ENCODE measurements around the gene ANO6. TPM values are rescaled to one million over a fixed set of nuclear protein-coding genes. Genes with fewer than 3 reads are reported as not detected.
"Not testable (repeated sequence)": the region's sequence is repeated elsewhere in the genome, so short reads cannot be mapped to it uniquely, and the experiment has no call there.

The ANO6 gene
- total RNA-seq, 1 donor from 2014 or later, result 48.6 TPM

DNA sequence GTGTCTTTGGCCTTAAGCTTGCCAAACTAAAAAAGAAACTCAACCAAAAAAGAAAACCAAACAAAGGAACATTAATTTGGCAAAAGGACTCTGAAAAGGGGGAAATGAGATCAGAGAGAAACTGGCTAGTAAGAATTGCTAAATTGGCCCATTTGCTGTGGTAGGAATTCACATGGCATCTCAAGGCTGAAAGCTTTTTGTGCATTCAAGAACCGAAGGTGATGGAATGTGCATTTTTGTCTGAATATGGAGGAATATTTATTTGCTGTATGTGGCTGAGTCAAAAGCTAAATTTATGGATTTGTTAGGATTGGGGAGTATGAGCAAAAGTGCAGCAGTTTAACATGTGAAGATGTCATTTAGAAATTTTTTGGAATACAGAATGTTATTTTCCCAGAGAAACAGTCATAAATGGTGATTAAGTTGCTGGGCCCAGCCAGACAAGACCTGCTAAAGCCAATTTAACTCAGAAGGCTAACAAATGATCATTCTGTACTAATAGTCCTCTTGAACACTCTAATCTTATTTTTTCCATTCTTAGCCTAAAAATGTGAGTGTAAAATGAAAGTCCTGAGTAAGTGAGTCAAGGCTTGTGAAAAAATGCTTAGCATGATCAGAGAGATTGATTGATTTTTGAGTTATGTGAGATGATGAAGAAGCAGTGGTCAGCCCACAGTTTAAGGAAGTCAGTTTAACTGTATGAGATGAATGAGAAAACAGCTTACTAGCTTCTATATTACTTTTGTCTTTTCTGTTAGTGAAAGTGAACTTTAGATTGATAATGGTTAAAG, 94.1 kb downstream of the ANO6 start:
- DNase-seq (ENCODE audit: low read depth in 2 of 2), result peak in 1 of 2 donors; percentile 39

DNA sequence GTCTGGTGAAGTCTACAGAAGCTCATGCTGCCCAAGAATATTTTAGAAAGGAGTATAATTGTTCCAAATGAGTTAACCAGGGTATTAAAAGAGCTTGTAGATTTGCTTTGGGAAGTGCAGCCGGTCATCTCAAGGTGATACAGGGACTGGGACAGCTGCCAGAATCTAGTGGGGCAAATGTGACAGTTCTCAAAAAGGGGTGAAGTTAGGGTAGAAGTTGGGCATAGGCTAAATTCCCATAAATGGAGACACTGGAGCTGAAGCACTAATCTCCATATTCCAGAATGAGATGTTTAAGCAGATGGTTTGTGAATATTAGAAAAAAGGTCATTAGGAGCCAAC, 94.7 kb downstream of the ANO6 start:
- no peak for DNase-seq (ENCODE audit: low read depth in 2 of 2)

DNA sequence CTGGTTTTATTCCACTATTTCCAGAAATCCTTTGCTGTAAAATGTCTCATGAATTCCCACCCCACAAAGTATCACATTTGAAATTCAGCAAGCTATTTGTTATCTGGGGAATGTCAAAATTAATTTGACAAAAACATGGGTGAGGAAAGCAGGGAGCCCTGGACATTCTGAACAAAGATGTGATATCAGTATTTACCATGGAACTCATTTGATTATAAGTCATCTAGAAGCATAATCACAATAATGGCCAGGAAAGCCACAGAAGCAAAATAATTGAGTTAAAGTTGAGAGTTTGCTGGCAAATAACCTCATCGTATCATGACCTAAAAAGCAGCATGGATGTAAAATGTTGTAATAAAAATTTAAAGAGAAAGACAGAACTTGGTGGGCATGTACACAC, 96.1 kb downstream of the ANO6 start:
- no peak for DNase-seq (ENCODE audit: low read depth in 2 of 2)

DNA sequence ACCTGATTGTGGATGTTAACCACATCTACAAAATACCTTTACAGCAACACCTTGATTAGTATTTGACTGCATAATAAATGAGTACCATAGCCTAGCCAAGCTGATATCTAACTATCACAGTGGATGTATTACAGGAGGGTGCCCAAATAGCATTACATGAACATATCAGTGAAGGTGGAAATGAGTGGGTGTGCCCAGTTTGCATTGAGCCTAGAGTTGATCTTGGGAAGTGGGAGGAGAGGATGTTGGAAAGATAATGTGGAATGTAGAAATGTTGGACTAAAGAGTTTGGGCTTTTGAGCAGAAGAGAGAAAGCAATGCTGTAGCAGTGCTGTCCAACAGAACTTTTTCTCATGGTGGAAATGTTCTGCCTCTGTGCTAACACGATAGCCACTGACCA, 98.9 kb downstream of the ANO6 start:
- no peak for DNase-seq (ENCODE audit: low read depth in 2 of 2)

- DNase-seq (ENCODE audit: low read depth in 2 of 2), result no peak
These were observed 99.6 kb downstream of the ANO6 start for GRCh38 chr12:45315462-45315861.

GRCh38 chr12:45317261-45317660, 101.4 kb downstream of the ANO6 start:
- DNase-seq (ENCODE audit: low read depth in 2 of 2), result not testable (repeated sequence)

DNA sequence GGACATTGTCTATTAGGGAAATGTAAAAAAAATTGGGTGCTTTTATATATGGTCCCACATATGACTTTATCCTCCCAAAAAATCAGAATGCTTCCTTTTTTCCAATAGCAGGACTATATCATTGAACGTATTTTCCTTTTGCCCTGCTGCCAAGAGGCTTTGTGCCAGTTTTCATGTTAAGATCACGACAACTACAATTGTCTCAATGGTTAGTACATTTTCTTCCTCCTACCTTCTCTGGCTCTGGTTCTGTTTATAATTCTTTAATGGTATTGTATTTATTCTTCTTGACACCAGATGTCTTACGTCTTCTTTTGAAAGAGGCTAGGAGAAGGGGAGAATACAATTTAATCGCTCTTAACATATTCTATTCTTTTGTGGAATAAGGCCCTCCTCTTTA, 106.9 kb downstream of the ANO6 start:
- DNase-seq (ENCODE audit: low read depth in 2 of 2), result no peak

GRCh38 chr12:45324391-45324790, 108.5 kb downstream of the ANO6 start:
- no peak for DNase-seq (ENCODE audit: low read depth in 2 of 2)

- no peak for DNase-seq (ENCODE audit: low read depth in 2 of 2)
These were observed 110.6 kb downstream of the ANO6 start for GRCh38 chr12:45326358-45326975.

DNA sequence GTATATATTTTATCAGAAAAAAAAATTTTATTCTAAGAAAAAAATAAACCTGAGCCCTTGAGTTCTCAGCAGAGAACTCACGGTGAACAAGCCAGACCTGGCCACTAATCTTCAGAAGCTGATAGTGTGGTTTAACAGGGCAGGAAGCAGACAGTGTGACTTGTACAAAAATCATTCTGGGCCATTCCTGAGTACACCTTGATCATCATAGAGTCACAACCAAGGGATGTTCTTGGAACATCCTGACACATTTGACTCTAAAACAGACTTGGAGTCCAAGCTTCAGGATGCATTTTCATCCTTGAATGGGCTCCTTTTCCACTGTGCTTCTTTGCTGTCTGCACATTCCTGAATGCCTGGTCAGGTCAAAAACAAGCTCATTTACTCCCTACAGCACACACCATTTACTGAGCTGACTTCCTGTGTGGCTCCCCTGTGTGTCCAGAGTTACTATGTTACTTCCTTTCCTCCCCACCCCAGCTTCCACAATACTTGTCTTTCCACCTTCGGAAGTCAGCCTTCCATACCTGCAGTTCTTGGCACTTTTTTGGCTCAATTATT, 112.0 kb downstream of the ANO6 start:
- DNase-seq (ENCODE audit: low read depth in 2 of 2), result peak; percentile 16 to 30

DNA sequence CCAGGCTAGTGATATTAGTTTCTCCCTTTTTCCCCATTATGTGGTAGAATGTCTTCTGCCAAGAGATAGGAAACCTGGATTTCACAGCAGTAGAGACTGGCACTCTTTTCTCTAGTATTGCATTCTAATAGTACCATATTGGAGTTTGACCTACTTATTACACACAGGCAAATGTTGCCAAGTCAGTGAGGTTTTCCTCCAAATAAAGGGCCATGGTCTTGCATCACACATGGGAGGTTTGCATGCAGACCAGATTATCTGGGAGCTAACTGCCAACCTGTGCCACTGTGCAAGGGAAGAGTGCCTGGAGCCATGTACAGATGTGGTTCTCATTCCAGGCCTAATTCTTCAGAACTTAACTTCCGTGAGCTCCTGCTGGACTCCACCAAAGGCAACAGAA, 113.3 kb downstream of the ANO6 start:
- no peak for DNase-seq (ENCODE audit: low read depth in 2 of 2)

DNA sequence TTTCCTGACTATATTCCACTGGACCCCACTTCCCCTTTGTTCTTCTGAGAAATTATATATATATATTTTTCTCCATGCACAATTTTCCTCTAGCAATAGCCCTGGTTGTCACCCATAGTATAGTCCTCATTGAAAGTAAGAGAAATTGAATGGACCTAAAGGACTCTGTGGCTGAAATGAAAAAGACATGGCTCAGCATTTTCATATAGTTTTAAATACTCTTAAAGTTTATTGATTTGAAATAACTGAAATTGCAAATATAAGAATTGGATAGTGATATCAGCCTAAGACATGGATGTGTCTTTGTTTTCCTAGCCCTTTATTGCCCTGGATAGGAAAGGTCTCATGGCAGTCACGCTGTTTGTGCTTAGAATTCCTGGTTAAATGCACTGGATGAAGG, 113.8 kb downstream of the ANO6 start:
- DNase-seq (ENCODE audit: low read depth in 2 of 2), result no peak

DNA sequence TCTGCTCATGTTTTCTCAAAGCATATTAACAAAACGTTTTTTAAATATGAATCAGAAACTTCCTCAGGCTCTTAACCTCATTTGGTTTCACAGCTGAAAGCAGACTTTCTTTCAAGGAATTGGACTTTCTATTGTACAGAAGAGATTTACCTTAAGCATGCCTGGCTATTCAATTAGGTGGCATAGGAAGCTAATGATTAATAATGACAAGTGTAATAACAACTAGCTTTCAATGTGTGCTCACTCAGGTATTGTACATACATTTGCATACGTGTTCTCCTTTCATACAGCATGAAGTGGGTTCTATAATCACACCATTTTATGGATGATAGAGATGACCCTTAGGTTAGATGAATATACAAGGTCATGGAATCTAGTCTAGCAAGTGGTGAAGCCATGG, 115.7 kb downstream of the ANO6 start:
- DNase-seq (ENCODE audit: low read depth in 2 of 2), result no peak

DNA sequence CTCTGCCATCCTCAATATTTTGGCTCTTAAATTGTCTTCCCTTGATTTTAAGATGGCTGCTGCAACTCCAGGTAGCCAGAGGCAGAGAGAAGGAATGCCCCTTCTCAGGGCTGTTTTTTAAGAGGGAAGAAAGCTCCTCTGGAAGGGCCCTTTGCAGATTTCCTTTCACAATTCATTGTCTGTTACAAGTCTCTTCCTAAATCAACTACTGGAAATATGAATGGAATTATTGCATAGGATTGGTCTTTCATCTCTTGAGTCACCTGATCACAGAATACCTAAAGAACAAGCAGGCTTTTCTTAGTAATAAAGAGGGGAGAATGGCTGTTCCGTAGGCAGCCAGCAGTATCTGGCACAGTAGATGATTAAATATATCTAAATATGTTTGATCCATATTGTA, 118.5 kb downstream of the ANO6 start:
- DNase-seq (ENCODE audit: low read depth in 2 of 2), result no peak

- peak in 1 of 2 donors; percentile 90 for DNase-seq (ENCODE audit: low read depth in 2 of 2)
These were observed 120.4 kb downstream of the ANO6 start for GRCh38 chr12:45336331-45336730.

GRCh38 chr12:45336762-45337596, 121.1 kb downstream of the ANO6 start:
- DNase-seq (ENCODE audit: low read depth in 2 of 2), result peak in 1 of 2 donors; percentile 83

- no peak for DNase-seq (ENCODE audit: low read depth in 2 of 2)
These were observed 121.9 kb downstream of the ANO6 start for GRCh38 chr12:45337835-45338234.

DNA sequence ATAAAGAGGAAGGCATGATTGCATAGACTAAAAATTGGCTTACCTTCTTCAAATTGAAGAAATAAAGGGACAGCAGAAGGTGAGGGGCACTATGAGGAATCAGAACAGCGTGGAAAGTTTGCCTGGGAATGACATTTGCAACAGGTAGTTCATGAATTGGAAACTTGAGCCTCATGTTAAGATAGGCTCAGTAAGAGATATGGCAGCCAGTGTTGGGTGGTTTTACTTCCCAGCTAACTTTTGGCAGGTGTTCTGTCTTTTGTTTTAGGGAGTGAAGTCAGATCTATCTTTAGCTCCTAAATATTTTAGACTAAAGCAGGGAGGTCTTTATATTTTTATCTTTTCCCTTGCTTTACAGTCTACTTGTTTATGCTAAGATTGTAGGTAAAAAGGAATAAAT, 122.4 kb downstream of the ANO6 start:
- peak in 1 of 2 donors; percentile 50 for DNase-seq (ENCODE audit: low read depth in 2 of 2)

- DNase-seq (ENCODE audit: low read depth in 2 of 2), result no peak
These were observed 123.1 kb downstream of the ANO6 start for GRCh38 chr12:45339035-45339434.

DNA sequence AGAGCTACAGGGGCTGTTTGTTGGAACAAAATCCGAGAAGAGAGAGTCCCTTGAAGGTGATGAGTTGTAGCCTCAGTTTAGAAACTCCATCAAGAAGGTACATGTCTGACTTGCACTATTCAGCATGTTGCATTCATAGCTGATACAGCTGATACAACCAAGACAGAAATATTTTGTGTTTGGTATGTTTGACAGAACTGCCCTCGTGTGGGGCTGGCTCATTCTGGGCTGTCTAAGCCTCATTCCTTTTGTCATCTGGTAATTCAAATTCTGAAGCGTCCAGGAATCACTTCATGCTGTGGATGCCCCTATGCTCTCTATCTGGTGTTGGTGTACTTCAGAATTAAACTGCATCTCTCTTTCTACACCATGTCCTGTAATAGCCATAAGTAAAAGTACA, 126.3 kb downstream of the ANO6 start:
- no peak for DNase-seq (ENCODE audit: low read depth in 2 of 2)

DNA sequence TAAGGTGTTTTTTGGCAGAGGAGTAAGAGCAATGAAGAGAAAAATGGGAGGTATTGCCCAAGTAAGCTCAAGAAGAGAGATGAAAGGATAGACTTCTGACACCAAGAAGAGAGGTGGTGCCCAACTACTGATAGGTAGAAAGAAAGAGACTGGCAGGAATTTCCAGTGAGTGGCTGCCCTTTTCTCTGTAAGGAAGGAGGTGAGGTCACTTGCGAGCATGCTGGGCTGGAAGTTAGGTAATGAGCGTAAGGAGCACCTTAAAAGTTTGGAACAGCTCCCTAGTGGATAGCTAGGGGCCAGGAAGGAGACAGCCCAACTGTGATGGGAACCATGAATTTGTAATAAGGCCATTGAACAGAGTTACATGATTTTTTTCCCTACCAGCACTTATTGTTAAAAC, 127.0 kb downstream of the ANO6 start:
- DNase-seq (ENCODE audit: low read depth in 2 of 2), result no peak

All from lung microvascular endothelial cell (primary cell).